Activated CD4-positive, alpha-beta T cell treated with anti-CD3 and anti-CD28 coated beads for 4 hours (primary cell): ENCODE measurements around the gene NOS3.
"Not testable (repeated sequence)": the region's sequence is repeated elsewhere in the genome, so short reads cannot be mapped to it uniquely, and the experiment has no call there.

Source experiments
- DNase-seq, 2 donors: peaks; one replicate each; pipeline ENCODE4 v3.0.0-alpha.2; 2020

NOS3 gene

GRCh38 chr7:151003572-151003971 lies 12.8 kb downstream of the NOS3 start:
- no peak for DNase-seq

DNA sequence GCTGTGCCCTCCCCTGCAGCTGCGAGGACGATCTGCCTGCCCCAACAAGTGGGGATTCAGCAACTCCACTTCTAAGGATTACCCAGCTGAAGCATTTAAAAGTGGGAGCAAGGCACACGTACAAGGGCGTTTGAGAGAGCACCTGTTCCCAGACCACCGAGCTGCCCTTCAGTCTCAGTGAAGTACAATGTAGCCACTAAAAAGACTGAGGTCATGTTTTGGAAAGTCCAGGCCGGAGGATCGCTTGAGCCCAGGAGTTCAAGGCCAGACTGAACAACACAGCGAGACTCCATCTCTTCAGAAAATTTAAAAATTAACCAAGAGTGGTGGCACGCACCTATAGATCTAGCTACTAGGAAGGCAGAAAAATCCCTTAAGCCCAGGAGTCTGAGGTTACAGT lies 14.7 kb downstream of the NOS3 start:
- no peak for DNase-seq

- no peak for DNase-seq
Measured at GRCh38 chr7:151006590-151007300, 15.9 kb downstream of the NOS3 start.

DNA sequence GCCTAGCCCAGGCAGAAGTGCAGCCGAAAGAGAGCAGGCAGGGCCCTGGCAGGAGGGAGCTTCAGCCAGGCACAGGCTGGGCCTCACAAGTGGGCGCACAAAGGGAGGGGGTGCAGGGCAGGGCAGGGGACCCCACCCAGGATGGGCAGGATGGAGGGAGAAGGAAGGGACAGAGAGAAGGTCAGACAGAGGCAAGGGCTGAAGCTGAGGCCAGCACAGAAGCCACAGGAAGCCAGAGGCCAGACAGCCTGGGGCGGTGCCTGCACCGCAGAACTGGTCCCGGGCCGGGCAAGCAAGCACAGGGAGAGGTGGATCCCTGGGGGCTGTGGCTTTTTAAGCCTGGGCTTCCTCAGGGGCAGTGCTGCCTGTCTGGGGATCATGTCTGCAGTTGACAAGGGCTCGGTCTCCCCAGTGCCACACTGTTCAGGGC lies 16.7 kb downstream of the NOS3 start:
- DNase-seq: no peak

GRCh38 chr7:151008143-151008510 lies 17.3 kb downstream of the NOS3 start:
- no peak for DNase-seq

GRCh38 chr7:151008511-151009323 lies 17.9 kb downstream of the NOS3 start:
- DNase-seq: peak; percentile 68 to 77

- no peak for DNase-seq
Measured at GRCh38 chr7:151009327-151010036, 18.7 kb downstream of the NOS3 start.

- DNase-seq: no peak
Measured at GRCh38 chr7:151010037-151010306, 19.2 kb downstream of the NOS3 start.

DNA sequence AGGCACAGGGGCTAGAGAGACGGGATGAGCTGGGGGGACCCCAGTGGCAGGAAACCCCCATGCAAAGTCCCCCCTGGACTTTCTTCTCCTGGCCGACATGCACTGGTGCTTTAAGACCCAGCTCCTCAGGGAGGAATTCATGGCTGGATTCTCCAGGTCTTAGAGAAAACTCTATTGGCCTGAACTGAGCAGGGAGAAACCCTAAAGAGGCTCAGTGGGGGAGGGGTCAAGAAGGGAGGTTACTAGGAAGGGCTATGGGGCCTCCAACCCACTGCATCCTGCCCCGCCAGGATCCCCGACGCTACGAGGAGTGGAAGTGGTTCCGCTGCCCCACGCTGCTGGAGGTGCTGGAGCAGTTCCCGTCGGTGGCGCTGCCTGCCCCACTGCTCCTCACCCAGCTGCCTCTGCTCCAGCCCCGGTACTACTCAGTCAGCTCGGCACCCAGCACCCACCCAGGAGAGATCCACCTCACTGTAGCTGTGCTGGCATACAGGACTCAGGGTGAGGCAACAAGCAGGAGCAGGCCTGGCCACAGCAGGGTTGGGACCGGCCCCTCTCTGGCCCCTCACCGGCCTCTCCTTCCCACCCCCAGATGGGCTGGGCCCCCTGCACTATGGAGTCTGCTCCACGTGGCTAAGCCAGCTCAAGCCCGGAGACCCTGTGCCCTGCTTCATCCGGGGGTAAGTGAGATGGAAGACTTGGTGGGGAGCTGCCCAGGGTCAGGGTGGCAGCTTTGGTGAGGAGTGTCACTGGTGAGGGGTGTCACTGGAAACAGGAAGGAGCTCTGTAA lies 19.7 kb downstream of the NOS3 start:
- DNase-seq: peak in 1 of 2 donors; percentile 43

- no peak for DNase-seq
Measured at GRCh38 chr7:151011097-151011409, 20.2 kb downstream of the NOS3 start.

- DNase-seq: not testable (repeated sequence)
Measured at GRCh38 chr7:151011616-151012015, 20.8 kb downstream of the NOS3 start.

DNA sequence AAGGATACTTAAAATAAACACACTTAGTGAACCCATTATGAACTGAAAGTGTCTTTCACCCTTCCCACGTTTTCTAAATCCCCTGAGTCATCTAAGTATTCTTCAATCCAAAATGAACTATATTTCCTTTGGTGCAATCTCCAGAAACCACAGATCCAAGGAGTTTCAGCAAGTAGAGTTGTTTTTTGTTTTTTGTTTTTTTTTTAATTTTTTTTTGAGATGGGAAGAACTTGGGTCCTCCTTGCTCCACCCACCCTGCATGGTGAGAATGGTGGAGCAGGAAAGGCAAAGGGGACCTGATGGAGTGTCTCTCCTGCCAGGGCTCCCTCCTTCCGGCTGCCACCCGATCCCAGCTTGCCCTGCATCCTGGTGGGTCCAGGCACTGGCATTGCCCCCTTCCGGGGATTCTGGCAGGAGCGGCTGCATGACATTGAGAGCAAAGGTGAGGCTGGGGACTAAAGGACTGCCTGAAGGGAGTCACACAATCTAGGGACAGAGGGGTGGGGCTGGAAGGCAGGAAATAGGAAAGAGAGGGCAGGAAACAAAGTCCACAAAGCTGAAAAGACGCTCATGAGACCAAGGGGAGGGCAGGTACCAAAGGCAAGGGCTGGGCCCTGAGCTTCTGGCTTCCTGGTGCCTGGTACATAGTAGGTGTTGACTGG lies 21.3 kb downstream of the NOS3 start:
- DNase-seq: no peak

DNA sequence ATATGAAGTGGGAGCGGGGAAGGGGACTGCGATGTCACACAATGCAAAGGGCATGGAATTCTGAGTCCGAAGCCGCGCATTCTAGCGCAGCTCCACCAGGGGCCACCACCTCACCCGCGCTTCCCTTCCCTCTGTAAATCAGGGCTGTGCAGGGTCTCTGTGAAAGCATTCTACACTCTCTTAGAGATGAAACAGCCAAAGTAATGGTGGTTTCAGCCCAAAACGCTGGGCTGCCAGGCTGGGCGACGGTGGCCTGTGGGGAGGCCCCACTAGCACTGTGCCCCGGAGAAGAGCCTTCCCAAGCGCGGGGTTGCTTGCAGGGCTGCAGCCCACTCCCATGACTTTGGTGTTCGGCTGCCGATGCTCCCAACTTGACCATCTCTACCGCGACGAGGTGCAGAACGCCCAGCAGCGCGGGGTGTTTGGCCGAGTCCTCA lies 22.1 kb downstream of the NOS3 start:
- no peak for DNase-seq

- no peak for DNase-seq
Measured at GRCh38 chr7:151013356-151013732, 22.5 kb downstream of the NOS3 start.

DNA sequence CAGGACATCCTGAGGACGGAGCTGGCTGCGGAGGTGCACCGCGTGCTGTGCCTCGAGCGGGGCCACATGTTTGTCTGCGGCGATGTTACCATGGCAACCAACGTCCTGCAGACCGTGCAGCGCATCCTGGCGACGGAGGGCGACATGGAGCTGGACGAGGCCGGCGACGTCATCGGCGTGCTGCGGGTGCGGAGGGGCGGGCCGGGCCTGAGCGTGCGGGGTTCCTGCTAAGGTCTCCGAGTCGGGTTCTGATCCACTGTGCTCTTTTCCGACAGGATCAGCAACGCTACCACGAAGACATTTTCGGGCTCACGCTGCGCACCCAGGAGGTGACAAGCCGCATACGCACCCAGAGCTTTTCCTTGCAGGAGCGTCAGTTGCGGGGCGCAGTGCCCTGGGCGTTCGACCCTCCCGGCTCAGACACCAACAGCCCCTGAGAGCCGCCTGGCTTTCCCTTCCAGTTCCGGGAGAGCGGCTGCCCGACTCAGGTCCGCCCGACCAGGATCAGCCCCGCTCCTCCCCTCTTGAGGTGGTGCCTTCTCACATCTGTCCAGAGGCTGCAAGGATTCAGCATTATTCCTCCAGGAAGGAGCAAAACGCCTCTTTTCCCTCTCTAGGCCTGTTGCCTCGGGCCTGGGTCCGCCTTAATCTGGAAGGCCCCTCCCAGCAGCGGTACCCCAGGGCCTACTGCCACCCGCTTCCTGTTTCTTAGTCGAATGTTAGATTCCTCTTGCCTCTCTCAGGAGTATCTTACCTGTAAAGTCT lies 23.1 kb downstream of the NOS3 start:
- DNase-seq: peak; percentile 71 to 85

- no peak for DNase-seq
Measured at GRCh38 chr7:151014950-151015349, 24.1 kb downstream of the NOS3 start.

GRCh38 chr7:151015967-151016366 lies 25.1 kb downstream of the NOS3 start:
- no peak for DNase-seq

DNA sequence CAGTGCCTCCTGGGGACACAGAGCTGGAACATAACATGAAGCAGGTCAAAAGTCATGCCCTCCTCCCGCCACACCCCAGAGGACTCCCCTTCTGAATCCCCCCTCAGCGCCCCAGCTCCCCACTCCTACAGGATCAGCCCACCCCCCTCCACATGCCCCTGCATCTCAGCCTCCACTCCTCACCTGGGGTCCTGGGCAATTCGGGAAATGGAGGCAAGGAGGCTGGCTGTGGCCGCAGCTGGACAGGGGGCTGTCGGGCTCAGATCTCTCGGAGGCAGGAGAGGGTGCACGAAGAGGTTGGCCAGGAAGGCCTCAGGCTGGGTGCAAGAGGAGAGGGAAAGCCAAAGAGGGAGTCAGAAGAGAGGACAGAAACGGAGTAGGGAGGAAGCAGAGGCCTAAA lies 25.7 kb downstream of the NOS3 start:
- no peak for DNase-seq

- no peak for DNase-seq
Measured at GRCh38 chr7:151016942-151017341, 26.1 kb downstream of the NOS3 start.

DNA sequence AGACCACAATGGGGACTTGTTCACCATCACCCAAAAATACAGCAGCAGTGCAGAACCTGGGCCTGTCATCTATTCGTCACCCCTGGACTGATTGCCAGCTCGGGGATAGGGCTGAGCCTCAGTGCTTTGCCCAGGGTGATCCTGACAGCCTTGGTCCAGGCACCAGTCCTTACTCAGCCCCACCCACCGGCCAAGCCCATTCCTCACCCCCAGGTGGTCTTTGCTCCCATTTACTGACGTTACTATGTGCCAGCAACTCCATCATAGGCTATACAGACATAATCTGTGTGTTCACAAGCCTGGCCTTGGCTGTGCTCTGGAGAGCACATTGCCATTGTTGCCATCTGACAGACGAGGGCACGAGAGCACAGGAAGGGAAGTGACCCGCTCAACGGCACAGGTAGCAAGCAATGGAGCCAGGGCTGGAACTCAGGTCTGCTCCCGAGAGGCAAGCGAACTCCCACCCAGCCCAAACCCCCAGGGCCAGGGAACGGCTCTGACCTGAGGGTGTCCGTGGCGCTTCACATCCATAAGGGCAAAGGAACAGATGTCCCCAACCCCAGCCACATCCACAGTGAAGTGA lies 26.6 kb downstream of the NOS3 start:
- DNase-seq: no peak

- peak; percentile 72 to 83 for DNase-seq
Measured at GRCh38 chr7:151017953-151018420, 27.2 kb downstream of the NOS3 start.
